Muscle layer of duodenum (tissue), 2 donors: ENCODE results near the gene SPECC1.

ENCODE experiments used
- H3K27ac ChIP-seq: one replicate; pipeline ENCODE4 v1.7.0; 2013; ENCODE audit warnings: mild to moderate bottlenecking, low read length
- H3K27me3 ChIP-seq: one replicate; pipeline ENCODE4 v1.7.0; 2013; ENCODE audit warnings: low read depth, mild to moderate bottlenecking, control low read depth, low read length
- H3K36me3 ChIP-seq, 2 donors: one replicate each; pipeline ENCODE4 v1.7.0; 2013; ENCODE audit warnings: low read length in 2 of 2, control low read depth in 1 of 2, mild to moderate bottlenecking in 1 of 2; ENCODE audit not compliant: insufficient read depth in 2 of 2, control insufficient read depth in 1 of 2
- H3K4me1 ChIP-seq, 2 donors: one replicate each; pipeline ENCODE4 v1.7.0; 2013; ENCODE audit warnings: low read length in 2 of 2, mild to moderate bottlenecking in 2 of 2, control low read depth in 1 of 2, moderate library complexity in 1 of 2; ENCODE audit not compliant: insufficient read depth in 2 of 2, control insufficient read depth in 1 of 2
- H3K4me3 ChIP-seq, 2 donors: one replicate each; pipeline ENCODE4 v1.7.0; 2013; ENCODE audit warnings: low read length in 2 of 2, low read depth in 1 of 2, mild to moderate bottlenecking in 1 of 2
- H3K9me3 ChIP-seq, 2 donors: one replicate each; pipeline ENCODE4 v1.7.0; 2013; ENCODE audit warnings: low read length in 2 of 2, control low read depth in 1 of 2, mild to moderate bottlenecking in 1 of 2; ENCODE audit not compliant: control insufficient read depth in 1 of 2
- donor health status: healthy.

SPECC1 gene

GRCh38 chr17:20206068-20206467, 196.9 kb downstream of the SPECC1 start:
- no peak overlapping the region for H3K27ac ChIP-seq
- no peaks in the 10 kb centered on the region for H3K36me3 ChIP-seq
- H3K4me1 ChIP-seq: peaks cover 0 to 5% of the 10 kb centered on the region in 2 donors
- H3K27me3 ChIP-seq: no peaks in the 10 kb centered on the region
- no peak overlapping the region for H3K4me3 ChIP-seq
- H3K9me3 ChIP-seq: no peaks in the 10 kb centered on the region

DNA sequence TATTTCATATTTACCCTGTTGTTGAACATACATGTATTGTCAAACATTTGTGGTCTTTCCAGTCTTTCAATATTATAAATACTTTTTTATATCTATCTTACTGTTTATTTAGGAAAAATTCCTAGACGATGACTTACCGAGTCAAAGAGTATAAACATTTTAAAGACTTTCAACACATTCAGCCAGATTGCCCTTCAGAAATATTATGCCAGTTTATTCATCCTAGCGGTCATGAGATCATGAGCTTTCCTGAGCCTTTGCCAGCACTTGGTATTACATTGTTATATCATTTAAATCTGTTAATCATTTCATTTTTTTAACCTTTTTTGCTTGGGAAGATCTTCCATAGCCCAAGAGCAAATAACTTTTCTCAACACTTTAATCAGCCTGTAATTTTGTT, 197.4 kb downstream of the SPECC1 start:
- H3K4me1 ChIP-seq: peaks cover 0 to 5% of the 10 kb centered on the region in 2 donors
- no peaks in the 10 kb centered on the region for H3K9me3 ChIP-seq
- H3K4me3 ChIP-seq: no peak overlapping the region
- H3K27me3 ChIP-seq: no peaks in the 10 kb centered on the region
- no peak overlapping the region for H3K27ac ChIP-seq
- no peaks in the 10 kb centered on the region for H3K36me3 ChIP-seq

- H3K4me3 ChIP-seq: no peak overlapping the region
- no peaks in the 10 kb centered on the region for H3K36me3 ChIP-seq
- no peak overlapping the region for H3K27ac ChIP-seq
- H3K27me3 ChIP-seq: no peaks in the 10 kb centered on the region
- H3K9me3 ChIP-seq: no peaks in the 10 kb centered on the region
- H3K4me1 ChIP-seq: peaks cover 0 to 5% of the 10 kb centered on the region in 2 donors
Measured at GRCh38 chr17:20207262-20207985, 198.3 kb downstream of the SPECC1 start.

DNA sequence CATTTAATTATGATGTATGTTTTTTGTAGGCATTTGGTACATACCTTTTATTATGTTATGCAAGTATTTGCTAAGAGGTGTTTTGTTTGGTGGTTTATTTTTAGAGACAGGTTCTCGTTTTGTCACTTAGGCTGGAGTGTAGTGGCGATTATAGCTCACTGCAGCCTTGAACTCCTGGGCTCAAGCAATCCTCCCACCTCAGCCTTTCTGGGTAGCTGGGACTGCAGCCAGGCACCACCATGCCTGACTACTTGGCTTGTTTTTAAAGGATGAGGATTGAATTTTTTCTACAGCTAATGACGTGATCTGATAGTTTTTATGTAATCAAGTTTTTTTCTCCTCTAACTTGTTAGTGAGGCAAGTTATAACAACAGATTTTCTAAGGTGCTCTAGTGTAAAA, 199.6 kb downstream of the SPECC1 start:
- Histone ChIP-seq H3K27ac (no peak overlapping the region), H3K36me3 (no peaks in the 10 kb centered on the region), H3K4me1 (peaks cover 0 to 5% of the 10 kb centered on the region in 2 donors), H3K9me3 (no peaks in the 10 kb centered on the region), H3K27me3 (no peaks in the 10 kb centered on the region), H3K4me3 (no peak overlapping the region)

GRCh38 chr17:20210180-20210579, 201.0 kb downstream of the SPECC1 start:
- Histone ChIP-seq H3K36me3 (no peaks in the 10 kb centered on the region), H3K27me3 (no peaks in the 10 kb centered on the region), H3K4me3 (no peak overlapping the region), H3K27ac (no peak overlapping the region), H3K9me3 (no peaks in the 10 kb centered on the region), H3K4me1 (peaks cover 0 to 5% of the 10 kb centered on the region in 2 donors)

- Histone ChIP-seq H3K4me1 (peaks cover 0 to 5% of the 10 kb centered on the region in 2 donors), H3K27ac (no peak overlapping the region), H3K36me3 (no peaks in the 10 kb centered on the region), H3K9me3 (no peaks in the 10 kb centered on the region), H3K27me3 (no peaks in the 10 kb centered on the region), H3K4me3 (no peak overlapping the region)
Measured at GRCh38 chr17:20210614-20211013, 201.5 kb downstream of the SPECC1 start.

- Histone ChIP-seq H3K27ac (no peak overlapping the region), H3K4me1 (peaks cover 0 to 5% of the 10 kb centered on the region in 2 donors), H3K9me3 (no peaks in the 10 kb centered on the region), H3K36me3 (no peaks in the 10 kb centered on the region), H3K4me3 (no peak overlapping the region), H3K27me3 (no peaks in the 10 kb centered on the region)
Measured at GRCh38 chr17:20211246-20211645, 202.1 kb downstream of the SPECC1 start.

GRCh38 chr17:20213449-20213848, 204.3 kb downstream of the SPECC1 start:
- Histone ChIP-seq H3K9me3 (no peaks in the 10 kb centered on the region), H3K27ac (no peak overlapping the region), H3K4me1 (no peaks in the 10 kb centered on the region), H3K4me3 (no peak overlapping the region), H3K27me3 (no peaks in the 10 kb centered on the region), H3K36me3 (no peaks in the 10 kb centered on the region)

DNA sequence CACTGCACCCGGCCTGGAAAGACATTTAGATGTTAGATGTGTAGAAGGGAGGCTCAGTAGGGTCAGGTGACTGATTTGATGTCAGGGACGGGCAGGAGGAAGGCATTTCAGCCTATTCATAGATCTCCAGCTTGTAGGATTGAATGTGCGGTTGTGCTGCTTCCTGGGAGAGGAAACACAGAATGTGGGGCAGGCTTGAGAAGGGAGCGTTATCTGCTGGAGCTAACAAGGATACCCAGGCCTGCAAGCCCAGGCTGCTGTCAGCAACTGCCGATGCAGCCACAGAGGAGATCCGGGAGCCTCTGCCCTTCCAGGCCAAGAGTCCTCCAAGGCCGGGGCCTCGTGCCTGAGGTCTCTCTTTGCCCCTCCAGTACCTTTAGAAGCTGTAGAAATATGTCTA, 205.6 kb downstream of the SPECC1 start:
- Histone ChIP-seq H3K4me1 (no peaks in the 10 kb centered on the region), H3K27ac (no peak overlapping the region), H3K36me3 (no peaks in the 10 kb centered on the region), H3K27me3 (no peaks in the 10 kb centered on the region), H3K9me3 (peaks cover 0 to 4% of the 10 kb centered on the region in 2 donors), H3K4me3 (no peak overlapping the region)

DNA sequence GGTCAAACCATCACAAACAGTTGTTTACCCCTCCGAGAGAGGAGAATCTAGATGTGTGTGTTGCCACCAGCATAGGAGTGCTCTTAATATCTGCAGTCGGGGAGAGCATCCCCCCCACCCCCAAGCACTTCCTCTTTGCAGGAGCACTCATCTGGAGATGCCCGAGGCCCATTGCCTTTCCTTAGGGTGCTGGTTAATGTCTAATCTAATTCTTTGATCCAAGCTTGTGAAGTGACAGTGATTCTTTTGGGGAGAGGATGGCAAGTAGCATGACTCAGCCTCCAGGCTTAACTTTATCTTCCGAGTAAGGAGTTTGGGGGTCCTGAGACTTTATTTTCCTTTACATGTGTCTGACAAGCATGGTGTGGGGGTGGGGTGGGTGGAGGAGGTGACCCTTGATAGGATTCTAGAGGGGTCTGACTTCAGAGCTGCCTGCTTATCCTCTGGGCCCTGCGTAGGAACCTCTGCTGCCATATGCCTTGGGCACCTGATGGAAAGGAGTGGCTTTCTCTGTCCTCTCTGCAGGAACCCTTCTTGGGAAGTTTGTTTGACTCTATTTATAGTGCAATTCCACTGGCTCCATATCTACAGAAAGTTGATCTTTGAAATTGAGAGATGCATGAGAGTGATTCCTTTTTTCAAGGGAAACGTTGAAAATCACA, 207.1 kb downstream of the SPECC1 start:
- H3K36me3 ChIP-seq: no peaks in the 10 kb centered on the region
- H3K9me3 ChIP-seq: peaks cover 0 to 5% of the 10 kb centered on the region in 2 donors
- no peak overlapping the region for H3K27ac ChIP-seq
- no peaks in the 10 kb centered on the region for H3K27me3 ChIP-seq
- H3K4me1 ChIP-seq: no peaks in the 10 kb centered on the region
- no peak overlapping the region for H3K4me3 ChIP-seq

DNA sequence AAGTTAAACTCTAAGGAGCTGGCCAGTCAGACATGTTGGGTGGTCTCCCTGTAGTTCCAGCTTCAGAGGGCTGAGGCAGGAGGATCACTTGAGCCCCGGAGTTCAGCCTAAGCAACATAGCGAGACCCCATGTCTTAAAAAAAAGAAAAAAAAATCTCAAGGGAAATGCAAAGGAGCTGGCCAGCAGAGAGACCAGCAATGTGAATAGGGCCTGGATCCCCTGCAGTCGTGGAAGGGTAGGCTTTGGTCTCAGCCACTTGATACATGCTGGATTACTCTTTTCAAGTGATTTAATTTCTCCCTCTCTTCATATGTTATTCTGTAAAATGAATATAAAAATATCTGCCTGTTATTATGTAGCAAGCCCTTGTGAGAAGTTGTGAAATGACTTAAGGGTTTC, 207.7 kb downstream of the SPECC1 start:
- Histone ChIP-seq H3K9me3 (peaks cover 0 to 5% of the 10 kb centered on the region in 2 donors), H3K4me3 (no peak overlapping the region), H3K27me3 (no peaks in the 10 kb centered on the region), H3K36me3 (no peaks in the 10 kb centered on the region), H3K27ac (no peak overlapping the region), H3K4me1 (no peaks in the 10 kb centered on the region)
